IMR-90 (cell line): ENCODE results near the gene MARCKSL1. TPM values are rescaled to one million over a fixed set of nuclear protein-coding genes. Genes with fewer than 3 reads are reported as not detected.

ENCODE experiments used
- ATAC-seq: fragments of 200-7000 bp; cut with Tn5 transposase; 2 replicates; pipeline ENCODE4 v1.9.1; 2020; ENCODE audit warnings: low read depth, mild to moderate bottlenecking, moderate library complexity
- BruUV-seq: library from RNA; stranded (reverse); fragments of 400-500 nt; replicated peaks from 2 replicates; lab custom pipeline; 2021; lab: Mats Ljungman, UMichigan
- CTCF ChIA-PET: fragments of 300-600 bp; formaldehyde crosslinking; extraction: SDS; loops from one replicate; lab custom pipeline; 2021; ENCODE audit warnings: antibody characterized with exemption; lab: Yijun Ruan, JAX
- POLR2A ChIA-PET: fragments of 300-600 bp; sonication (Branson Sonifier 250); formaldehyde crosslinking; loops from one replicate; lab custom pipeline; 2022; ENCODE audit warnings: antibody characterized with exemption; ENCODE audit not compliant: unreplicated experiment; lab: Charles Lee
- DNase-seq: peaks from one replicate; pipeline ENCODE4 v3.0.0; 2013
- H2AFZ ChIP-seq: replicated peaks from 2 replicates; pipeline ENCODE3; 2013; ENCODE audit warnings: low read length, mild to moderate bottlenecking; ENCODE audit not compliant: poor library complexity
- H2AK5ac ChIP-seq: 2 replicates; pipeline ENCODE4 v1.6.1; 2013; ENCODE audit warnings: low read depth, low read length, inconsistent platforms
- H2AK9ac ChIP-seq: replicated peaks from 2 replicates; pipeline ENCODE3; 2013; ENCODE audit warnings: mild to moderate bottlenecking, low read depth, low read length, moderate library complexity; ENCODE audit not compliant: poor library complexity
- H2BK120ac ChIP-seq: 2 replicates; pipeline ENCODE4 v1.6.1; 2013; ENCODE audit warnings: low read depth, low read length, inconsistent platforms
- H2BK15ac ChIP-seq: 3 replicates; pipeline ENCODE4 v1.6.1; 2013; ENCODE audit warnings: low read depth, low read length, inconsistent platforms
- H2BK20ac ChIP-seq: 2 replicates; pipeline ENCODE4 v1.6.1; 2013; ENCODE audit warnings: low read depth, mild to moderate bottlenecking, inconsistent platforms, low read length, moderate library complexity
- H2BK5ac ChIP-seq: 2 replicates; pipeline ENCODE4 v1.6.1; 2013; ENCODE audit warnings: mild to moderate bottlenecking, low read depth, low read length, inconsistent platforms; ENCODE audit not compliant: poor library complexity, severe bottlenecking
- H3K14ac ChIP-seq: replicated peaks from 2 replicates; pipeline ENCODE4 v1.6.1; 2013; ENCODE audit warnings: low read depth, low read length, inconsistent platforms
- H3K18ac ChIP-seq: 2 replicates; pipeline ENCODE4 v1.6.1; 2013; ENCODE audit warnings: low read depth, low read length, control low read depth
- H3K23ac ChIP-seq: 2 replicates; pipeline ENCODE4 v1.6.1; 2013; ENCODE audit warnings: low read depth, low read length, inconsistent platforms
- H3K27ac ChIP-seq: 2 replicates; pipeline ENCODE4 v1.5.1; 2013; ENCODE audit warnings: mild to moderate bottlenecking, control low read depth, low read length; ENCODE audit not compliant: insufficient read depth
- H3K27me3 ChIP-seq: 2 replicates; pipeline ENCODE4 v1.6.1; 2013; ENCODE audit warnings: low read length; ENCODE audit not compliant: control insufficient read depth, insufficient read depth
- H3K36me3 ChIP-seq: 2 replicates; pipeline ENCODE4 v1.6.1; 2013; ENCODE audit warnings: low read length, mixed read lengths; ENCODE audit not compliant: control insufficient read depth, insufficient read depth
- H3K4ac ChIP-seq: 2 replicates; pipeline ENCODE4 v1.6.1; 2013; ENCODE audit warnings: low read depth, low read length, inconsistent platforms
- H3K4me1 ChIP-seq: 2 replicates; pipeline ENCODE4 v1.6.1; 2013; ENCODE audit warnings: low read length, mixed read lengths; ENCODE audit not compliant: control insufficient read depth, insufficient read depth
- H3K4me2 ChIP-seq: 2 replicates; pipeline ENCODE4 v1.6.1; 2013; ENCODE audit warnings: low read depth, mild to moderate bottlenecking, control low read depth, low read length, moderate library complexity
- H3K4me3 ChIP-seq: 2 replicates; pipeline ENCODE4 v1.5.1; 2013; ENCODE audit warnings: low read depth, mild to moderate bottlenecking, control low read depth, low read length, moderate library complexity; ENCODE audit not compliant: insufficient read depth
- H3K56ac ChIP-seq: 2 replicates; pipeline ENCODE4 v1.6.1; 2013; ENCODE audit warnings: low read length, inconsistent platforms; ENCODE audit not compliant: insufficient read depth; ENCODE audit errors: extremely low read depth
- H3K79me1 ChIP-seq, 2 experiments: 2 replicates each; pipeline ENCODE4 v1.6.1; 2013; ENCODE audit warnings: low read length in 2 of 2, inconsistent platforms in 1 of 2, low read depth in 1 of 2
- H3K9ac ChIP-seq: 2 replicates; pipeline ENCODE4 v1.6.1; 2013; ENCODE audit warnings: low read depth, low read length, control low read depth
- H3K9me1 ChIP-seq: 2 replicates; pipeline ENCODE4 v1.6.1; 2013; ENCODE audit warnings: low read length, inconsistent platforms; ENCODE audit not compliant: insufficient read depth
- H3K9me3 ChIP-seq: 2 replicates; pipeline ENCODE4 v1.6.1; 2013; ENCODE audit warnings: low read length; ENCODE audit not compliant: control insufficient read depth, insufficient read depth
- H4K20me1 ChIP-seq: 2 replicates; pipeline ENCODE4 v1.6.1; 2013; ENCODE audit warnings: low read length, inconsistent platforms; ENCODE audit not compliant: insufficient read depth
- H4K5ac ChIP-seq: 2 replicates; pipeline ENCODE4 v1.6.1; 2013; ENCODE audit warnings: mild to moderate bottlenecking, low read depth, low read length, control low read depth
- H4K8ac ChIP-seq, 2 experiments: 2 replicates each; pipeline ENCODE4 v1.6.1; 2013; ENCODE audit warnings: low read depth in 2 of 2, low read length in 2 of 2, control low read depth in 1 of 2, inconsistent platforms in 1 of 2
- H4K91ac ChIP-seq: 2 replicates; pipeline ENCODE4 v1.6.1; 2013; ENCODE audit warnings: low read depth, low read length, inconsistent platforms; ENCODE audit not compliant: insufficient read depth
- BHLHE40 ChIP-seq: fragments of 150-350 bp; IDR thresholded peaks from 2 replicates; pipeline ENCODE4 v1.6.1; 2016; ENCODE audit warnings: mild to moderate bottlenecking, low read depth, low read length
- MAZ ChIP-seq: IDR thresholded peaks from 2 replicates; pipeline ENCODE4 v1.6.1; 2012; ENCODE audit warnings: low read depth, mild to moderate bottlenecking, low read length, improper control_type of control experiment, moderate library complexity, borderline replicate concordance
- POLR2A ChIP-seq: IDR thresholded peaks from 2 replicates; pipeline ENCODE4 v1.6.1; 2012; ENCODE audit warnings: mild to moderate bottlenecking, low read depth, low read length
- RFX5 ChIP-seq: IDR thresholded peaks from 2 replicates; pipeline ENCODE4 v1.8.0; 2012; ENCODE audit warnings: low read depth, mild to moderate bottlenecking, low read length, moderate library complexity
- WGBS, 2 experiments: methylation state at CpG; one replicate each; pipeline versions ENCODE4 v1.1.5 to v1.1.7; 2013; ENCODE audit warnings: missing lambda C conversion rate in 2 of 2; ENCODE audit not compliant: insufficient read length in 1 of 2; ENCODE audit errors: extremely low coverage in 2 of 2; 5-methylcytosine and 5-hydroxymethylcytosine counted together
- dilution Hi-C: fragments of 300-500 bp; cut with HindIII; formaldehyde crosslinking; loops from one replicate; pipeline ENCODE4 v1.14.3; 2018; ENCODE audit warnings: low sequenced_read_pairs; ENCODE audit not compliant: unreplicated experiment
- in situ Hi-C: fragments of 300-500 bp; cut with MboI; formaldehyde crosslinking; loops from 3 replicates; pipeline ENCODE4 v1.14.3; 2019; ENCODE audit warnings: low sequenced_read_pairs, inconsistent platforms, mixed read lengths
- intact Hi-C: fragments of 100-400 bp; cut with micrococcal nuclease; formaldehyde crosslinking; loops from 2 replicates; pipeline ENCODE4 v1.10.0; 2022
- polyA plus RNA-seq, 3 experiments: library from polyadenylated mRNA; depleted of rRNA; stranded (reverse); fragments of >200 nt; gene quantifications; 2 replicates each; pipeline ENCODE4 v1.2.3, GENCODE V29; 2012; ENCODE audit warnings: low replicate concordance in 1 of 3
- total RNA-seq: library from RNA; depleted of rRNA; stranded (reverse); fragments of >200 nt; gene quantifications from 2 replicates; pipeline ENCODE4 v1.2.3, GENCODE V29; 2012
- TF ChIP-seq, protein P1 (sequence below): conservative IDR thresholded peaks from 2 replicates; pipeline ENCODE4 v1.5.1; 2012; ENCODE audit warnings: mild to moderate bottlenecking, low read depth, low read length, improper control_type of control experiment

The MARCKSL1 gene
- total and polyA plus RNA-seq, 2 of the 4 experiments (the other 2 are of a cell fraction): 37.5 to 218 TPM

- dilution Hi-C loops (no loop called here), in situ Hi-C loops (no loop called here), intact Hi-C loops (no loop called here)
- Histone ChIP-seq H3K4me3 (no peak overlapping the region), H4K8ac (no peak overlapping the region), H3K9me1 (0 out of 2 replicates have a peak, but pooled peaks cover 4% of the 10 kb centered on the region), H3K79me1 (peaks cover 0 to 7% of the 10 kb centered on the region in 2 experiments; a peak in 1 of 4 replicates), H2BK5ac (no peak overlapping the region), H3K27me3 (no peaks in the 10 kb centered on the region), H2AK5ac (no peak overlapping the region), H2BK20ac (no peak overlapping the region), H3K4me1 (no peaks in the 10 kb centered on the region), H3K56ac (0 out of 2 replicates have a peak overlapping the region, but pooled peaks have one; percentile 3), H3K23ac (no peak overlapping the region), H3K36me3 (peaks cover 45% of the 10 kb centered on the region), H2BK120ac (no peak overlapping the region), H4K20me1 (no peaks in the 10 kb centered on the region; the same call in 1 of the 2 replicates), H3K9ac (no peak overlapping the region), H2BK15ac (no peak overlapping the region), H3K4ac (no peak overlapping the region), H2AFZ (no peak overlapping the region), H3K14ac (no peak overlapping the region), H3K9me3 (no peaks in the 10 kb centered on the region), H4K5ac (no peak overlapping the region), H3K27ac (no peak overlapping the region), H2AK9ac (no peak overlapping the region), H3K4me2 (no peak overlapping the region), H4K91ac (no peak overlapping the region), H3K18ac (no peak overlapping the region)
- WGBS, 2 experiments: no CpG with 5 or more reads among the region's 5 CpGs
- ChIA-PET CTCF (no interaction called here), POLR2A (no interaction called here)
- TF ChIP-seq RFX5 (no peak), POLR2A (no peak), MAZ (no peak), BHLHE40 (no peak)
- TF ChIP-seq, protein P1, sequence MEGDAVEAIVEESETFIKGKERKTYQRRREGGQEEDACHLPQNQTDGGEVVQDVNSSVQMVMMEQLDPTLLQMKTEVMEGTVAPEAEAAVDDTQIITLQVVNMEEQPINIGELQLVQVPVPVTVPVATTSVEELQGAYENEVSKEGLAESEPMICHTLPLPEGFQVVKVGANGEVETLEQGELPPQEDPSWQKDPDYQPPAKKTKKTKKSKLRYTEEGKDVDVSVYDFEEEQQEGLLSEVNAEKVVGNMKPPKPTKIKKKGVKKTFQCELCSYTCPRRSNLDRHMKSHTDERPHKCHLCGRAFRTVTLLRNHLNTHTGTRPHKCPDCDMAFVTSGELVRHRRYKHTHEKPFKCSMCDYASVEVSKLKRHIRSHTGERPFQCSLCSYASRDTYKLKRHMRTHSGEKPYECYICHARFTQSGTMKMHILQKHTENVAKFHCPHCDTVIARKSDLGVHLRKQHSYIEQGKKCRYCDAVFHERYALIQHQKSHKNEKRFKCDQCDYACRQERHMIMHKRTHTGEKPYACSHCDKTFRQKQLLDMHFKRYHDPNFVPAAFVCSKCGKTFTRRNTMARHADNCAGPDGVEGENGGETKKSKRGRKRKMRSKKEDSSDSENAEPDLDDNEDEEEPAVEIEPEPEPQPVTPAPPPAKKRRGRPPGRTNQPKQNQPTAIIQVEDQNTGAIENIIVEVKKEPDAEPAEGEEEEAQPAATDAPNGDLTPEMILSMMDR: no peak
- DNase-seq (no peak), ATAC-seq (no peak)
- BruUV-seq: no TSS peak
These were observed 28.8 kb upstream of the MARCKSL1 start for GRCh38 chr1:32364836-32365235.
